Measurements from ENCODE around the gene RGPD4. TPM values are rescaled to one million over a fixed set of nuclear protein-coding genes. Genes with fewer than 3 reads are reported as not detected.
A peak's percentile ranks its signal among the peaks of the same experiment; 100 is the strongest.
"Not testable (repeated sequence)": the region's sequence is repeated elsewhere in the genome, so short reads cannot be mapped to it uniquely, and the experiment has no call there.

The RGPD4 gene
- total RNA-seq (2014; rRNA removed; shearing (Covaris generic); ENCODE audit: low replicate concordance) = 0.05 TPM in 1 of 2 replicates, not detected in the other

GRCh38 chr2:107826749-107827148, at the start of gene RGPD4:
TSS of gene RGPD4 (plus strand) at chr2:107826892. CDS start at chr2:107827014, 122 bp downstream.
- H3K9me3 ChIP-seq, H3K27me3 ChIP-seq, H3K4me3 ChIP-seq, H3K36me3 ChIP-seq, DNase-seq: not testable (repeated sequence)

- no peak overlapping the region for H3K4me3 ChIP-seq
- H3K36me3 ChIP-seq = no peaks in the 10 kb centered on the region
- no peaks in the 10 kb centered on the region for H3K9me3 ChIP-seq
- no peaks in the 10 kb centered on the region for H3K27me3 ChIP-seq
- no peak for DNase-seq
Observed at GRCh38 chr2:107777974-107778373, 48.7 kb upstream of the RGPD4 start.

GRCh38 chr2:107785756-107786155, 40.9 kb upstream of the RGPD4 start:
- no peak for DNase-seq
- no peaks in the 10 kb centered on the region for H3K36me3 ChIP-seq
- no peaks in the 10 kb centered on the region for H3K27me3 ChIP-seq

GRCh38 chr2:107790837-107791236, 35.9 kb upstream of the RGPD4 start:
- Histone ChIP-seq H3K4me3 (no peak overlapping the region), H3K9me3 (no peaks in the 10 kb centered on the region), H3K27me3 (no peaks in the 10 kb centered on the region), H3K36me3 (no peaks in the 10 kb centered on the region)
- DNase-seq = no peak

More at GRCh38 chr2:107785756-107786155, 40.9 kb upstream of the RGPD4 start:
- Histone ChIP-seq H3K9me3 (no peaks in the 10 kb centered on the region), H3K4me3 (no peak overlapping the region)

GRCh38 chr2:107801498-107801897, 25.2 kb upstream of the RGPD4 start:
- Histone ChIP-seq H3K27me3 (no peaks in the 10 kb centered on the region), H3K9me3 (no peaks in the 10 kb centered on the region), H3K36me3 (no peaks in the 10 kb centered on the region), H3K4me3 (no peak overlapping the region)
- peak; percentile 7 for DNase-seq

GRCh38 chr2:107804608-107805498, 21.8 kb upstream of the RGPD4 start:
- H3K9me3 ChIP-seq = no peaks in the 10 kb centered on the region
- no peak for DNase-seq
- no peak overlapping the region for H3K4me3 ChIP-seq
- H3K36me3 ChIP-seq = no peaks in the 10 kb centered on the region
- H3K27me3 ChIP-seq = no peaks in the 10 kb centered on the region

- DNase-seq = no peak
- Histone ChIP-seq H3K36me3 (no peaks in the 10 kb centered on the region), H3K9me3 (no peaks in the 10 kb centered on the region), H3K27me3 (no peaks in the 10 kb centered on the region), H3K4me3 (no peak overlapping the region)
Observed at GRCh38 chr2:107806901-107807300, 19.8 kb upstream of the RGPD4 start.

GRCh38 chr2:107807988-107808387, 18.7 kb upstream of the RGPD4 start:
- no peaks in the 10 kb centered on the region for H3K9me3 ChIP-seq
- no peaks in the 10 kb centered on the region for H3K36me3 ChIP-seq
- no peak overlapping the region for H3K4me3 ChIP-seq
- H3K27me3 ChIP-seq = no peaks in the 10 kb centered on the region
- DNase-seq = no peak

- Histone ChIP-seq H3K9me3 (no peaks in the 10 kb centered on the region), H3K36me3 (no peaks in the 10 kb centered on the region), H3K27me3 (no peaks in the 10 kb centered on the region), H3K4me3 (no peak overlapping the region)
- peak; percentile 94 for DNase-seq
Observed at GRCh38 chr2:107808959-107809358, 17.7 kb upstream of the RGPD4 start.

- no peaks in the 10 kb centered on the region for H3K27me3 ChIP-seq
- H3K36me3 ChIP-seq = no peaks in the 10 kb centered on the region
- H3K9me3 ChIP-seq = no peaks in the 10 kb centered on the region
- H3K4me3 ChIP-seq = no peak overlapping the region
- no peak for DNase-seq
Observed at GRCh38 chr2:107809835-107810234, 16.9 kb upstream of the RGPD4 start.

GRCh38 chr2:107810734-107811133, 16.0 kb upstream of the RGPD4 start:
- H3K27me3 ChIP-seq = no peaks in the 10 kb centered on the region
- H3K36me3 ChIP-seq = no peaks in the 10 kb centered on the region
- H3K9me3 ChIP-seq = no peaks in the 10 kb centered on the region
- no peak overlapping the region for H3K4me3 ChIP-seq
- DNase-seq = no peak

GRCh38 chr2:107811411-107811810, 15.3 kb upstream of the RGPD4 start:
- Histone ChIP-seq H3K4me3 (no peak overlapping the region), H3K27me3 (no peaks in the 10 kb centered on the region), H3K36me3 (no peaks in the 10 kb centered on the region), H3K9me3 (no peaks in the 10 kb centered on the region)
- DNase-seq = peak; percentile 24

- H3K36me3 ChIP-seq = no peaks in the 10 kb centered on the region
- H3K27me3 ChIP-seq = no peaks in the 10 kb centered on the region
- H3K4me3 ChIP-seq = no peak overlapping the region
- DNase-seq = no peak
- no peaks in the 10 kb centered on the region for H3K9me3 ChIP-seq
Observed at GRCh38 chr2:107812006-107812405, 14.7 kb upstream of the RGPD4 start.

- no peaks in the 10 kb centered on the region for H3K9me3 ChIP-seq
- no peaks in the 10 kb centered on the region for H3K27me3 ChIP-seq
- H3K4me3 ChIP-seq = no peak overlapping the region
- no peaks in the 10 kb centered on the region for H3K36me3 ChIP-seq
- DNase-seq = no peak
Observed at GRCh38 chr2:107817378-107817777, 9.3 kb upstream of the RGPD4 start.

GRCh38 chr2:107822302-107822701, 4.4 kb upstream of the RGPD4 start:
- no peak for DNase-seq
- Histone ChIP-seq H3K36me3 (no peaks in the 10 kb centered on the region), H3K9me3 (no peaks in the 10 kb centered on the region), H3K4me3 (no peak overlapping the region), H3K27me3 (no peaks in the 10 kb centered on the region)

GRCh38 chr2:107824451-107825205, 2.1 kb upstream of the RGPD4 start:
- H3K36me3 ChIP-seq = no peaks in the 10 kb centered on the region
- H3K4me3 ChIP-seq = no peak overlapping the region
- H3K9me3 ChIP-seq = no peaks in the 10 kb centered on the region
- DNase-seq = no peak
- H3K27me3 ChIP-seq = no peaks in the 10 kb centered on the region

- no peak for DNase-seq
- no peak overlapping the region for H3K4me3 ChIP-seq
- H3K9me3 ChIP-seq = no peaks in the 10 kb centered on the region
- H3K27me3 ChIP-seq = no peaks in the 10 kb centered on the region
- H3K36me3 ChIP-seq = no peaks in the 10 kb centered on the region
Observed at GRCh38 chr2:107825206-107825563, 1.5 kb upstream of the RGPD4 start.

Data from MG63 (cell line).